ENCODE results near the gene NCCRP1.

Gene NCCRP1, protein sequence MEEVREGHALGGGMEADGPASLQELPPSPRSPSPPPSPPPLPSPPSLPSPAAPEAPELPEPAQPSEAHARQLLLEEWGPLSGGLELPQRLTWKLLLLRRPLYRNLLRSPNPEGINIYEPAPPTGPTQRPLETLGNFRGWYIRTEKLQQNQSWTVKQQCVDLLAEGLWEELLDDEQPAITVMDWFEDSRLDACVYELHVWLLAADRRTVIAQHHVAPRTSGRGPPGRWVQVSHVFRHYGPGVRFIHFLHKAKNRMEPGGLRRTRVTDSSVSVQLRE

DNA sequence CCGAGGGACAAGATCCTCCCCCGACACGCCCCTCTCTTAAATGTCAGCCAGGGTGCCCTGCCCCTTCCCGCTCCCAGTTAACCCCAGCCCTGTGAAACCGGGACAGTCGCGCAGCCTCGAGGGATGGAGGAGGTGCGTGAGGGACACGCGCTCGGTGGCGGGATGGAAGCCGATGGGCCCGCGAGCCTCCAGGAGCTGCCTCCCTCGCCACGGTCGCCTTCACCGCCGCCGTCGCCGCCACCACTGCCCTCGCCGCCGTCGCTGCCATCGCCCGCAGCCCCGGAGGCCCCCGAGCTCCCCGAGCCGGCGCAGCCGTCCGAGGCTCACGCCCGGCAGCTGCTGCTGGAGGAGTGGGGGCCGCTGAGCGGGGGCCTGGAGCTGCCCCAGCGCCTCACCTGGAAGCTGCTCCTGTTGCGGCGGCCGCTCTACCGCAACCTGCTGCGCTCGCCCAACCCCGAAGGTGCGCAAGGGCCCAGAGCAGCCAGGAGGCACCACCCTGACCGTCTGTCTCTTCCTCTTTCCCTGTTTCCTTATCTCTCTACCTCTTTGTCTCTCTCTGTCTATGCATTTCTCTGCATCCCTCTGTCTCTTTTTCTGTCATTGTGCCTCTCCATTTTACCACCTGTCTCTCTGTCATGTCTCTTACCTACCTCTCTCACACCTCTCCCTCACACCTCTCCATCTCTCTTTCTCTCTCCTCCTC lies at the start of gene NCCRP1:
Gene NCCRP1, plus strand, starts transcription at position 105 of the 703 bp plus-strand sequence. Its CDS starts 19 bp downstream, at position 124.
- peak in 1 of 2 experiments; percentile 17 for DNase-seq

GRCh38 chr19:39147480-39147879 lies 49.3 kb upstream of the NCCRP1 start:
- no peak for DNase-seq

- DNase-seq, result no peak
Measured at GRCh38 chr19:39148939-39149529, 47.7 kb upstream of the NCCRP1 start.

DNA sequence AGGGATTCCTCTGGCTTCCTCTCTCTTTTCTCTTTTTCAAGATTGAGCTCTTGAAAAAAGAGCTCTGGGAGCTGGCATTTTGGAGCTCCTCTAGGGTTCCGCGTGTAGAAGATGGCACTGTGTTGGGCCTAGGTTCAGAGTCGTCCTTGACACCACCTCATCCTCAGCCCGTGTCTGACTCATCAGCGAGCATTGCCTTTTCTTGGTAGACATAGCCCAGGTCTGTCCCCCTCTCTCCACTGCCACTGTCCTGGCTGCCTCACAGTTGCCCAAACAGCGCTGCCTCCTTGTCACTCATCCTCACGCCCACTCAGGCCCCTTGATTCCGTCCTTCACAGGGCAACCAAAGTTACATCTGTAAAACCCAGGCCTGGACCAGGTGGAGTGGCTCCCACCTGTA lies 46.5 kb upstream of the NCCRP1 start:
- DNase-seq, result no peak

GRCh38 chr19:39150807-39151600 lies 45.8 kb upstream of the NCCRP1 start:
- DNase-seq, result no peak

DNA sequence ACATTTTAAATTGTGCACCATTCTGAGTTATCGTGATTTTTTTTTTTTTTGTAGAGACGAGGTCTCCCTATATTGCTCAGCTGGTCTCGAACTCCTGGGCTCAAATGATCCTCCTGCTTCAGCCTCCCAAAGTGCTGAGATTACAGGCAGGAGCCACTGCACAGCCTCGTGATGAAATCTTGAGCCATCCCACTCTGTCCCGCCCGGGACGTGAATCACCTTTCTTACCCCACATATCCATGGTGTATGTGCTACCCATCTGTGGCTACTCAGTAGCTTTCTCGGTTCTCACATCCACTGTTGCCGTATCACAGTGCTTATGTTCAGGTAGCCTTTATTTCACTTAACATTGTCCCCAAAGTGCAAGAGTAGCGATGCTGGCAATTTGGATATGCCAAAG lies 44.7 kb upstream of the NCCRP1 start:
- no peak for DNase-seq

DNA sequence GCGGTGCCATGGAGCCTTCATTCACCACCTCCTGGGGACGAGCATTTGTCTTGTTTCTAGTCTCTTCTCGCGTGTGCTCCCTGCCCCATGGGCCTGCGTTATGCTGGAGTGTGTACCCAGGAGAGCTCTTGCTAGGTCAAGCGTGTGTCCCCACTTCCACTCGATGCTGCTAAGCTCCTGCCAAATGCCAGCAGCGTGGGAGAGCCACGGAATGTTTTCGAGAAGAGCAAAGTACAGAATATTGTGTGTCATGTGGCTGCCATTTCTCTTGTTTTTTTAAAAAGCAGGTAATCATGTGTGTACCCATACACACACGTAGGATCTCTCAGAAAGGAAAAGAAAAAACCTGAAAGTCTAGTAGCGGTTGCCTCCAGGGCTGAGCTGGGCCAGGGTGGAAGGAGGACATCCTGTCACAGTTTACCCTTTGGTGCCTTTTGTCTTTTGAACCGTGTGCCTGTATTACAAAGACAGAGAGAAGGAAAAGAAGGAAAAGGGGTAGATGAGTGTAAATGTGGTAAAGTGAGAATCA lies 42.6 kb upstream of the NCCRP1 start:
- DNase-seq, result no peak

DNA sequence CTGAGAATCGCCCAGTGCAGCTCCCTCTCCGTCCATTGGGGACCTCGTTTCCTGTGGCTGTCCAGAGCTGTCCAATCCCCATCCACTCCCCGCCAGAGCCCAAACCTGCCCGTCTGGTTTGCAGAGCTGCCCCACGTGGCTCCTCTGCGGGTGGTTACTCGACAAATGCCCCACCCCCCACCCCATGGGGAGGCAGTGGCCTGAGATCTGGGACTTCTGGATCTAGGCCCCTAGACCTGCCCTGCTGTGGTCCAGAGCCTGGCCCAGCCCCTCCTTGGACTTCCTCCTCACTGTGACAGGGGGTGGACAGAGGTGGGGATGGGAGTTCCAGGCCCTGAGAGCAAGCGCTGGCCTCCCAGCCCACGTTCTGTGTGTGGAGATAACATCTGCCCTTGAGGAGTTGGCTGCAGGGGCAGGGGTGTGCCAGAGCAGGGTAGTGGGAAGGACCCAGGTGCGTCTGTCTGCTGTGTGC lies 42.1 kb upstream of the NCCRP1 start:
- no peak for DNase-seq

DNA sequence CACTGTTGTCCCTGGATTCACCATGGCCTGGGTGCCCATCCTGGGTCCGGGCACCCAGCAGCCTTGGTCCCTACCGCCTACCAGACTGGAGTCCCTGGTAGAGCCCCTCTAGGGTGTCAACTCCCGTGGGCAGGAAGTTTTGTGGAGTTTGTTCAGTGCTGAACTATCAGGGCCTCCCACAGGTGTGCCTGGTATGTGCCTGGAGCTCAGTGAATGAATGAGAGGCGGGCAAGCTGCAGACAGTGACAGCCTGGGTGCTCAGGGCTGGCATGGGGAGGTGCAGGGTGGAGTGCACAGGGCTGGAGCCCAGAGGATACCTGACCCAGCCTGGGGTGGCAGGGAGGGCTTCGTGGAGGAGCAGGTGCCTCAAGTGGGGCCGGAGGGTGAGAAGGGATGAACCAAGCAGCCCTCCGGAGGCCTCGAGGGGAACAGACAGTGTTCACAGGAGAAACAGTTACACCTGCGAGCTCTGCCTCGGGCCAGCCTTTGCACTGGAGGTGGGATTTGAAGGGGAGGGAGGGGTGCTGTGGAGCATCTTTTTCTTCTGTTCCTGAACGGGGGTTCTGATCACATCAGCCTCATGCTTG lies 41.6 kb upstream of the NCCRP1 start:
- DNase-seq, result no peak

- DNase-seq, result no peak
Measured at GRCh38 chr19:39155741-39156140, 41.0 kb upstream of the NCCRP1 start.

- DNase-seq, result no peak
Measured at GRCh38 chr19:39156326-39157230, 40.2 kb upstream of the NCCRP1 start.

GRCh38 chr19:39157275-39157996 lies 39.3 kb upstream of the NCCRP1 start:
- no peak for DNase-seq

DNA sequence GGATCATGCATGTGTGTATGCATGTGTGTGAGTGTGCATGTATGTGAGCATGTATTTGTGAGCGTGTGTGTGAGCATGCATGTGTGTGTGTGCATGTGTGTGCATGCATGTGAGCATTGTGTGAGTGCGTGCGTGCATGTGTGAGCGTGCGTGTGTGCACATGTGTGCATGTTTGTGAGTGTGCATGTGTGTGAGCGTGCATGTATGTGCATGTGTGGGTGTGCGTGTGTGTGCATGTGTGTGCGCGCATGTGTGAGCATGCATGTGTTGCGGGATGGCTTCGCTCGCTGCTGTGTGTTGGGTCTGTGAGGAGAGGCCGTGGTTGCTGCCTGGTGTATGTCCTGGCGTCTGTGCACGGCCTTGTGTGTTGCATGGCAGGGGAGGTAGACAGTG lies 38.8 kb upstream of the NCCRP1 start:
- DNase-seq, result no peak

DNA sequence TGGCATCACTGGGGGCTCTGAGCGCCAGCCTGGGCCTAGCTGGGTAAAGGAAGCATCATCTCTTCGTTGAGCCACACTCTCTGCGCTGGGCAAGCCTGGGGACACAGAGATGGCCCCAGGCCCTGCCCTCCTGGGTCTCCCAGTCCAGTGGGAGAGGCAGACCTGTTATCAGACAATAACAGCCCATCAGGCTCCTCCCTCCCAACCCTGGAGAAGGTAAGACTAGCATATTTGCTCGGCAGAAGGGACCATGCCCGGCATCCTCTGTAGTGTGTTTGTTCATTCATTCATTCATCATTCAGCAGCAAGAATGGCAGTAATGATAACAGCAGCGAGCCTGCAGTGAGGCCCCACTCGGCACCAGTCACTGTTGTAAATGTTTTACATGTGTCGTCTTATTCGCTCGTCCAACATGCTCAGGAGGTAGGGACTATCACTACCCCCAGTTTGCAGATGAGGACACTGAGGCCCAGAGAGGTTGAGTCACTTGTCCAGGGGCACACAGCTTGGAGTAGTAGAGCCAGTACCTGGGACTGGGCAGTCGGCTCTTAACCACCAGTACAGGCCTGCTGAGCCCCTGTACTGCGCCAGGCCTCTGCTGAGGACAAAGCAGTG lies 38.0 kb upstream of the NCCRP1 start:
- DNase-seq, result no peak

GRCh38 chr19:39160523-39160861 lies 36.3 kb upstream of the NCCRP1 start:
- no peak for DNase-seq

DNA sequence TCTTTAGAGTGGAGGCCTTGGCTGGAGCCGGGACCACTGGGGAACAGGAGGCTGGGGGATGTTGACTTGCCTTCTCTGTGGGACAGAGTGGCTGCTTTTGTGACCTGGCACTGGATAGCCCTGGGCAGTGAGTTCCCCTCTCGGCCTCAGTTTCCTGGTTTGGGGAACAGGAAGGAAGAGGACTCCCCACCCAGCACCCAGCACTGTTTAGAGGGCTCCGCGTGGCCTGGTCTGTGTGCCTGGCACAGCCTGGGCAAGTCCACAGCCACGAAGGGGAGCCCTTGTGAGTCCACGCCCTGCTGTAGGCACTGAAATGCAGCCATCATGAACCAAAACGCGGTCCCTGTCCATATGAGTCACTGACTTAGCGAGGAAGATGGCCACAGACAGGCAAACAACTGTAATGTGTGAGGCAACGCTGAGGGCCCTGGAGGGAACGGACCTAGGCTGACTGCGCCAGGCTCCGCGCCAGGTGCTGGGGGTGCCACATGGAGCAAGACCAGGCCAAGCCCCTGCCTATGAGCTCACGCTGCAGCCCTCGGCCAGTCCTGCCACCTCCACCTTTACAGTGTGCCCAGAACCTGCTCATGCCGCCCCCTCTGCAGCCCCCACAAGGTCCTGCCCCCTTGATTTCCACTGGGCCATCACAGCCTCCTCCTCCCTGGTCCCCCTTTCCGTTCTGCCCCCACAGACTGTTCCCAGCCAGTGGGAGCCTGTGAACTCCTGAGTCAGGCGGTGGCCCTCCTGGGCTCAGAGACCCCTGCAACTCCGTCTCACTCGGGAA lies 35.7 kb upstream of the NCCRP1 start:
- no peak for DNase-seq

- DNase-seq, result no peak
Measured at GRCh38 chr19:39162441-39163043, 34.2 kb upstream of the NCCRP1 start.

DNA sequence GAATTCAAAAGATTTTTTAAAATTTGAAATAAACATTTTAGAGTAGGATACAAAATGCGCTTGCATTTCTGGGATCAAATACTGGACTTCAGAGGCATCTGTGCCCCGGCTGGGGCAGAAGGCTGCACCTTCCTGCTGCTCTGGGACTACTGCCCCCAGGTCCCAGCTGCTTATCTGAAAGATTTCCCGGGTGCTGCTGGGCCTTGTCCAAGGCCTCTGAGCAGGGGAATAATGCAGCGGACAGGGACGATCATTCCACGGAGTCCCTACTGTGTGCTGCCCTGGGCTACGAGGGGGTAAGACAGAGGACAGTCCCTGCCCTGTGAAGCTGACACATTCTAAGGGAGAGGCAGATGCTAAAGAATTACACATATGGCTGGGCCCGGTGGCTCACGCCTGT lies 33.1 kb upstream of the NCCRP1 start:
- DNase-seq, result no peak

GRCh38 chr19:39164289-39164688 lies 32.5 kb upstream of the NCCRP1 start:
- no peak for DNase-seq
